ENCODE data around the gene CATSPERZ.

CATSPERZ gene

DNA sequence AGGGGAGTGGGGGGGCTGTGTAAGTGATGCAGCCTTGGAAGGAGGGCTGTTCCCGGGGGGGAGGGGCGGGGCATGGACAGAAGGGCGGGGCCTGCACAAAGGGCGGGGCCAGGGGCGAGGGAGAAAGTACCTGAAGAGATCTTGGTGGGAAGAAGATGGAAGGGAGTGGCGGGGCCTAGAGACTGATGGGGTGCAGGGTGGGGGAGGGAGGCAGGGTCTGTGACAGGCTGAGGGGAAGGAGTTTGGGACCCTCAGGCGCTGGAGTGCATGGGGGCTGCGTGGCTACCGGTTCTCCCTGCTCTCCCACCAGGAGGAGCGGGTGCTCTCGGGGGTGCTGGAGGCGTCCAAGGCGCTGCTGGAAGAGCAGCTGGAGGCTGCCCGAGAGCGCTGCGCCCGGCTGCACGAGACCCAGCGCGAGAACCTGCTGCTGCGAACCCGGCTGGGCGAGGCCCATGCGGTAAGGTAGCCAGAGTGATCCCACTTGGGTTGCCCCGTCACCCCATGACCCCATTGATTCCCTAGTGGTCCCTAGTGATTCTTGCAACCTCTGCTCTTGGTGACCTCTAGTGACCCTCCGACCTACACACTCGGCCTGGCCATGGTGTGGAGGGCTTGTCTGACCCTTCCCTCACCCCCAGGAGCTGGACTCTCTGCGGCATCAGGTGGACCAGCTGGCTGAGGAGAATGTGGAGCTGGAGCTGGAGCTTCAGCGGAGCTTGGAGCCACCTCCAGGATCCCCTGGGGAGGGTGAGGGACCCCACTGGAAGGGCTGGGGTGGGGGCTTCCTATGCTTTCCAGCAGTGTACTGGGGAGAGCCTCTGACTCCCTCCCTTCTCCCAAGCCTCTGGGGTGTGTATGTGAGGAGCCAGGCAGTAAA, 42.9 kb downstream of the CATSPERZ start:
- DNase-seq, result no peak

DNA sequence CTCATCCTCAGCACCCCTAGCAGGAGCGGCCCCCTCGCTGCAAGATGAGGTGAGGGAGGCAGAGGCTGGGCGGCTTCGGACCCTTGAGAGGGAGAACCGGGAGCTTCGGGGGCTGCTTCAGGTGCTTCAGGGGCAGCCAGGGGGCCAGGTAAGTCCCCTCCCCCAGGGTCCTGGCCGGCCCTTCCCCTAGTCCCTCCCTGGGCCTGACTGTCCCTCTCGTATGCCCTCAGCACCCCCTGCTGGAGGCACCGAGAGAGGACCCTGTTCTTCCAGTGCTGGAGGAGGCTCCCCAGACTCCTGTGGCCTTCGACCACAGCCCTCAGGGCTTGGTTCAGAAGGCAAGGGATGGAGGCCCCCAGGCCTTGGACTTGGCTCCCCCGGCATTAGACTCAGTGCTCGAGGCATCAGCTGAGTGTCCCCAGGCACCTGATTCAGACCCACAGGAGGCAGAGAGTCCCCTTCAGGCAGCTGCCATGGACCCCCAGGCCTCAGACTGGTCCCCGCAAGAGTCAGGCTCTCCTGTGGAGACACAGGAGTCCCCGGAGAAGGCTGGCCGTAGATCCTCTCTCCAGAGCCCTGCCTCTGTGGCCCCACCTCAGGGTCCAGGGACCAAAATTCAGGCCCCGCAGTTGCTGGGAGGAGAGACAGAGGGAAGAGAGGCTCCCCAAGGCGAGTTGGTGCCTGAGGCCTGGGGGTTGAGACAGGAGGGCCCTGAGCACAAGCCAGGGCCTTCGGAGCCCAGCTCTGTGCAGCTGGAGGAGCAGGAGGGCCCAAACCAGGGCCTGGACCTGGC, 43.8 kb downstream of the CATSPERZ start:
- peak; percentile 15 to 27 for DNase-seq

DNA sequence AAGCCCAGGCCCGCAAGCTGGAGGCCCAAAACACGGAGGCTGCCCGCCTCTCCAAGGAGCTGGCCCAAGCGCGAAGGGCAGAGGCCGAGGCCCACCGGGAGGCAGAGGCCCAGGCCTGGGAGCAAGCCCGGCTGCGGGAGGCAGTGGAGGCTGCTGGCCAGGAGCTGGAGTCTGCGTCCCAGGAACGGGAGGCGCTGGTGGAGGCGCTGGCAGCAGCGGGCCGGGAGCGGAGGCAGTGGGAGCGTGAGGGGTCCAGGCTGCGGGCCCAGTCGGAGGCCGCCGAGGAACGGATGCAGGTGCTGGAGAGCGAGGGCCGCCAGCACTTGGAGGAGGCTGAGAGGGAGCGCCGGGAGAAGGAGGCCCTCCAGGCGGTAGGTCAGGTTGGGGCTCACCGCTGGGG, 44.6 kb downstream of the CATSPERZ start:
- DNase-seq, result no peak

DNA sequence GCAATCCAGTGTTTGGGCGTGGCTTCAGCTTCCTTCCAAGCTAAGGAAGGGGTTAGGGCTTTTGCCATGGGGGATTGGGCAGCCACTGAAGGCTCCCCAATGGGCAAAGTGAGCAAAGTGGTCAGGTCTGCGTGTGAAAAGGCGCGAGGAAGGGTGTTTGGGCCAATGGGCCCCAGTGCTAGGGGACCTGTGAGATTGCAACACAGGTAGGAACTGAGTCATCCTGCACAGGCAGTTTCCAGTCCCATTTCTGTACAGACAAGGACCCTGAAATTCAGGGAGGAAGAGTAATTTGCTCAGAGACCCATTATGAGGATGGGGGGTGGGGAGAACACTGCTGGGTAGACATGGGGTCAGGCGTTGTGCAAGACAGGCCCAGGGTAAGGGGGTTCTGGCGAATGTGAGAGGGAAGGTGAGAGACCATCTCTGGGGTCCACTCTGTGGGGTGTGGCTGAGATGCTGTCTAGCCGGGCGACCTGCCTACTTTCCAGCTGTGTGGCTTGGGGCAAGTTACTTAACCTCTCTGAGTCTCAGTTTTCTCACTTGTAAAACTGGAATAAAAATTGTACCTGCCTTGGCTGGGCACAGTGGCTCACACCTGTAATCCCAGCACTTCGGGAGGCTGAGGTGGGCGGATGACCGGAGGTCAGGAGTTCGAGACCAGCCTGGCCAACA, 47.2 kb downstream of the CATSPERZ start:
- no peak for DNase-seq

DNA sequence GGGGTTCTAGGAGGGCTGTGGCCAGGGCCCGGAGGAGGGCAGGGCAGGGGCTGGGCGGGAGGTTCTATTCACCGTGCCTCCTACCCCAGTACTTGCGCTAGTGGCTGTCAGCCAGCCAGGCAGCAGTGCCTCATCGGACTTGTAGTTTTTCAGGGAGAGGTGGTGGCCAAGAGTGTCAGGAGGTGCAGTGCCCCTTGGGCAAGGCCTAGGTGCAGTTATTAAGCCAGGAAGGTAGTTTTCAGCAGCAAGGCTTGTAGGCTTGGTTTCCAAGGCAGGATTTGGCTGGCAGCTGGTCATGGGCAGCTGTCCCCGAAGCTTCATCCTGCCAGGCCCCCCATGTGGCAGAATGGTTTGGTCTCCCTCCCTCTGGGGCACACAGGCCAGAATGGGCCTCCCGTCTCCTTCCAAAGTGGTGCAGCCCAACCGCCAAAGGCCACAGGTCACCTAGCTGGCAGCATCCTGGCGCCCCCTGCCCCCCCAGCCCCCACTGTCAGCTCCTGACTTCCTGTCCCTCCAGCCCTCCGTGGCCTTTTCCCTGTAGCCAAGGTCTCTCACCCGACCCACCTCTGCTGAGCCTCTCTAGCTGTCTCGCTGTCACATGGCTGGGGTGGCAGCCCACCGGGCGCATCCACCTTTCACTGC, 48.3 kb downstream of the CATSPERZ start:
- no peak for DNase-seq

DNA sequence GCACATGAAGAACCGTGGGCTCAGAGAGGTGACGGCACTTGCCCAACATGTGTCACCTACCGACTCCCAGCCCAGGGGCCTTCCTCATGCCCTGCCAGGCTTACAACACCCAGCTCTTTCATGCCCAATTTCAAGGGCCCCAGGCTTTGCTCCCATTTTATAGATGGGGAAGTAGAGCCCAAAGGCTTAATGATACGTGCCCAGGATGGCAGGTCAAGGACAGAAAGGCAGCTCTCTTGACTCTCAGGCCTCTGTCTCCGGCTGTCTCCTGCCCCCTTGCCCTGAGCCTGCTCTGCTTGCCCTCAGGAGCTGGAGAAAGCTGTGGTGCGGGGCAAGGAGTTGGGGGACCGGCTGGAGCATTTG, 48.8 kb downstream of the CATSPERZ start:
- DNase-seq, result no peak

DNA sequence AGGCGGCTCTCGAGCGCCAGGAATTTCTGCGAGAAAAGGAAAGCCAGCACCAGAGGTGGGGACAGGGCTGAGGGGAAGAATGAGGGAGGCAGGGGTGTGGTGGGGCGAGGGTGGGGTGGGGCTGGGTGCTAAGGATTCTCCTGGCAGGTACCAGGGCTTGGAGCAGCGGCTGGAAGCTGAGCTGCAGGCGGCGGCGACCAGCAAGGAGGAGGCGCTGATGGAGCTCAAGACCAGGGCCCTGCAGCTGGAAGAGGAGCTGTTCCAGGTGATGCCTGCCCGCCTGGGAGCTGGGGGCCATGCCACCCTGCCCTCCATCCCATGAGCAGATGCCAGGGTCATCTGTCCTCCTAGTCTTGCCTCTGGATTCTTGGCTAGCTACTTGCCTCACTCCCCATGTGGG, 49.2 kb downstream of the CATSPERZ start:
- no peak for DNase-seq

DNA sequence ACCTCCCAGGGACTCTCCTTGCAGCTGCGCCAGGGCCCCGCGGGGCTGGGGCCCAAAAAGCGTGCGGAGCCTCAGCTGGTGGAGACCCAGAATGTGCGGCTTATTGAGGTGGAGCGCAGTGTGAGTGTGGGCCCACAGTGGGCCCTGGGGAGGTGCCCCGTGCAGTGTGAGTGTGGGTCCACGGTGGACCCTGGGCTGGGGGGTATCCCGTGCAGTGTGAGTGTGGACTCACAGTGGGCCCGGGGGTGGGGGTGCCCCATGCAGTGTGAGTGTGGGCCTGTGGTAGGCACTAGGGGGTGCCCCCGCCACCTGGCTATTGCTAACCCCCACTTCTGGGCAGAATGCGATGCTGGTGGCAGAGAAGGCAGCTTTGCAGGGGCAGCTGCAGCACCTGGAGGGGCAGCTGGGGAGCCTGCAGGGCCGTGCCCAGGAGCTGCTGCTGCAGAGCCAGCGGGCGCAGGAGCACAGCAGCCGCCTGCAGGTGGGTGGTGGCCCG, 51.0 kb downstream of the CATSPERZ start:
- no peak for DNase-seq

DNA sequence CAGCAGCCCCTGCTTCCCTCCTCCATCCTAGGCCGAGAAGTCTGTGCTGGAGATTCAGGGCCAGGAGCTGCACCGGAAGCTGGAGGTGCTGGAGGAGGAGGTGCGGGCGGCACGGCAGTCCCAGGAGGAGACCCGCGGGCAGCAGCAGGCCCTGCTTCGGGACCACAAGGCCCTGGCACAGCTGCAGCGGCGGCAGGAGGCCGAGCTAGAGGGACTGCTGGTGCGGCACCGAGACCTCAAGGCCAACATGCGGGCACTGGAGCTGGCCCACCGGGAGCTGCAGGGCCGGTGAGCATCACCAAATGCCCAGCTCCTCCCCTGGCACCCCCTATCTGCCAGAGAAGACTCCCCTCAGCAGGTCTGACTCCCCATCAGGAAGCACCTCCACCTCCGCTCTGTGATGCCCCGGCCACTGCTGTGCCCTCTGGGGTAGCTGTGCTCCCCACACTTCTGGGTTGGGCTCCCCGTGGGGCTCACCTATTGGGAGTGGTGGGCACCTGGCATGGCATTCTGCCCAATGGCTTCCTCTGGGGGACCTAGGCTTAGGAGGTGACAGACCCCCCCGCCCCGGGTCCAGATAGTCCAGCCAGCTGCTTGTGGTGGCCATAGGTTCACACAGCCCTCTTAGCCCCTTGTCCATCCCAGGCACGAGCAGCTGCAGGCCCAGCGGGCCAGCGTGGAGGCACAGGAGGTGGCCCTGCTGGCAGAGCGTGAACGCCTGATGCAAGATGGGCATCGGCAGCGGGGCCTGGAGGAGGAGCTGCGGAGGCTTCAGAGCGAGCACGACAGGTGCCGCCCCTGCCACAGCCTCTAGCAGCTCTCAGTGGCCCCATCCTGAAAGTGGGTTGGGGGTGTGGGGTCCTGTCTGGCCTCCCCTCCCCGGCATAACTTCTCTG, 52.2 kb downstream of the CATSPERZ start:
- DNase-seq, result no peak

DNA sequence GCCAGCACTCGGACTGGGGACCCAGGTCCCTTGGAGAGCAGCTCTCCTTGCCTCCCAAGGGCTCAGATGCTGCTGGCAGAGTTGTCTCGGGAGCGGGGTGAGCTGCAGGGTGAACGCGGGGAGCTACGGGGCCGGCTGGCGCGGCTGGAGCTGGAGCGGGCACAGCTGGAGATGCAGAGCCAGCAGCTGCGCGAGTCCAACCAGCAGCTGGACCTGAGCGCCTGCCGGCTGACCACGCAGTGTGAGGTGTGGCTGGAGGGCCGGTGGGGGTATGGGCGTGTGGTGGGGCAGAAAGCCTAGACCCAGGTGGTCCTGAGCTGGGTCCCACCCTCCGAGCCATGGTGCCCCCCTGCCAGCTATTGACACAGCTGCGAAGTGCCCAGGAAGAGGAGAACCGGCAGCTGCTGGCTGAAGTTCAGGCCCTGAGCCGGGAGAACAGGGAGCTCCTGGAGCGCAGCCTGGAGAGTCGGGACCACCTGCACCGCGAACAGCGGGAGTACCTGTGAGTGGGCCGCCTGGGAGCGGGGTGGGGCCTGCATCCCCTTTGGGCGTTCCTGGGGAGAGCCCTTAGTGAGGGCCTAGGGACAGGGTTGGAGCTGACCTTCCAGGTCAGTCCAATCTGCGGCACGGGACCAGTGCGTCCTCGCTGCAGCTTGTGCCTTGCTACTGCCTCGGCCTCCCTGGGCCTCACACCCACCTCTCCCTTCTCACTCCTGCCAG, 53.0 kb downstream of the CATSPERZ start:
- DNase-seq, result no peak

DNA sequence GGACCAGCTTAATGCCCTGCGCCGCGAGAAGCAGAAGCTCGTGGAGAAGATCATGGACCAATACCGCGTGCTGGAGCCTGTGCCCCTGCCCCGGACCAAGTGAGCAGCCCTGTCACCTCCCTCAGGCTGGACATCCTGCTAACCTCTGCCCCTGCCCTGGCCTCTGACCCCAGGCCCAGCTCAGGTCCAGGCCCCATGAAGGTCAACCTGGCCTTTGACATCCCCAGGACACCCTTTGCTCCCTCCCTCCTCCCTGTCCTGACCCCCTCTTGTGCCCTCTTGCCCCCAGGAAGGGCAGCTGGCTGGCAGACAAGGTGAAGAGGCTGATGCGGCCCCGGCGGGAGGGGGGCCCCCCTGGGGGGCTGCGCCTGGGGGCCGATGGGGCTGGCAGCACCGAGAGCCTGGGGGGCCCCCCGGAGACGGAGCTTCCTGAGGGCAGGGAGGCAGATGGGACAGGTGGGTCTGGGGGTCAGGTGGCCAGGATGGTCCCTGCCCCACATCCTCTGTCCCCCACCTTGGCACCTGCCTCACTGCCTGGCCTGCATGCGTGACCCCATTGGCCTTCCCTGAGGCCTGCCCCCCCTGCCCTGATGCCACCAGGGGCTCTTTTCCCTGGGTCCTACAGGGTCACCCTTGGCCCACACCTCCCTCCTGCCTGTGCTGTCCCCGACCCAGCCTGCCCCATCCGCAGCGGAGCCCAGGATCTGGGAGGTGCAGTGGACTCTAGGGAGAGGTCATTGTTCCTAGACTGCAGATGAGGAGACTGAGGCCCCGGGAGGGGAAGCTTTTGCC, 53.8 kb downstream of the CATSPERZ start:
- no peak for DNase-seq
